H9 (cell line): ENCODE results near the gene FTO. TPM values are rescaled to one million over a fixed set of nuclear protein-coding genes. Genes with fewer than 3 reads are reported as not detected.

ENCODE experiments used
- DNase-seq: peaks from one replicate; pipeline ENCODE4 v3.0.0-alpha.2; 2017
- H2AFZ ChIP-seq: one replicate; pipeline ENCODE4 v1.6.1; 2013; ENCODE audit warnings: mild to moderate bottlenecking, low read length, control low read depth, moderate library complexity
- H2AK5ac ChIP-seq: 2 replicates; pipeline ENCODE4 v1.6.1; 2013; ENCODE audit warnings: low read length, control low read depth, mixed read lengths; ENCODE audit not compliant: insufficient read length
- H2BK120ac ChIP-seq: one replicate; pipeline ENCODE4 v1.6.1; 2013; ENCODE audit warnings: low read depth, mild to moderate bottlenecking, low read length, control low read depth, inconsistent platforms; ENCODE audit not compliant: poor library complexity, severe bottlenecking
- H2BK12ac ChIP-seq: 2 replicates; pipeline ENCODE4 v1.6.1; 2013; ENCODE audit warnings: low read length, control low read depth, mixed read lengths, low read depth; ENCODE audit not compliant: insufficient read length
- H2BK15ac ChIP-seq: 2 replicates; pipeline ENCODE4 v1.6.1; 2013; ENCODE audit warnings: low read depth, low read length, control low read depth
- H2BK20ac ChIP-seq: one replicate; pipeline ENCODE4 v1.6.1; 2013; ENCODE audit warnings: low read depth, mild to moderate bottlenecking, low read length, control low read depth, inconsistent platforms; ENCODE audit not compliant: poor library complexity, severe bottlenecking
- H2BK5ac ChIP-seq: 2 replicates; pipeline ENCODE4 v1.6.1; 2013; ENCODE audit warnings: low read length, control low read depth, mixed read lengths; ENCODE audit not compliant: insufficient read length
- H3K14ac ChIP-seq: 2 replicates; pipeline ENCODE4 v1.6.1; 2013; ENCODE audit warnings: low read length, control low read depth; ENCODE audit not compliant: insufficient read depth
- H3K18ac ChIP-seq: 2 replicates; pipeline ENCODE4 v1.6.1; 2013; ENCODE audit warnings: low read depth, mild to moderate bottlenecking, mixed read lengths, low read length, control low read depth; ENCODE audit not compliant: insufficient read length
- H3K23ac ChIP-seq: 2 replicates; pipeline ENCODE4 v1.6.1; 2013; ENCODE audit warnings: low read length, control low read depth, mixed read lengths, low read depth; ENCODE audit not compliant: insufficient read length
- H3K23me2 ChIP-seq: 2 replicates; pipeline ENCODE4 v1.6.1; 2013; ENCODE audit warnings: low read depth, mild to moderate bottlenecking, mixed read lengths, low read length, control low read depth; ENCODE audit not compliant: insufficient read length, poor library complexity, severe bottlenecking
- H3K27ac ChIP-seq: 2 replicates; pipeline ENCODE4 v1.5.1; 2013; ENCODE audit warnings: low read length, control low read depth, mixed read lengths, low read depth; ENCODE audit not compliant: insufficient read length
- H3K27me3 ChIP-seq: 2 replicates; pipeline ENCODE4 v1.6.1; 2013; ENCODE audit warnings: low read length, control low read depth, inconsistent platforms; ENCODE audit not compliant: insufficient read depth
- H3K4ac ChIP-seq: 2 replicates; pipeline ENCODE4 v1.6.1; 2013; ENCODE audit warnings: low read depth, mild to moderate bottlenecking, control low read depth, inconsistent platforms, low read length, moderate library complexity
- H3K4me1 ChIP-seq: 2 replicates; pipeline ENCODE4 v1.6.1; 2013; ENCODE audit warnings: low read length, control low read depth, inconsistent platforms; ENCODE audit not compliant: insufficient read depth
- H3K4me2 ChIP-seq: 2 replicates; pipeline ENCODE4 v1.6.1; 2013; ENCODE audit warnings: low read length, control low read depth, mixed read lengths; ENCODE audit not compliant: insufficient read length, insufficient read depth
- H3K56ac ChIP-seq: 2 replicates; pipeline ENCODE4 v1.6.1; 2013; ENCODE audit warnings: low read depth, mild to moderate bottlenecking, mixed read lengths, low read length, control low read depth; ENCODE audit not compliant: insufficient read length
- H3K79me1 ChIP-seq: 2 replicates; pipeline ENCODE4 v1.6.1; 2013; ENCODE audit warnings: low read depth, mild to moderate bottlenecking, moderate library complexity, low read length, control low read depth, inconsistent platforms; ENCODE audit not compliant: insufficient read depth, poor library complexity, severe bottlenecking
- H3K79me2 ChIP-seq: 2 replicates; pipeline ENCODE4 v1.6.1; 2013; ENCODE audit warnings: low read length, control low read depth, inconsistent platforms; ENCODE audit not compliant: insufficient read depth
- H3K9ac ChIP-seq: 2 replicates; pipeline ENCODE4 v1.6.1; 2013; ENCODE audit warnings: low read length, control low read depth, mixed read lengths; ENCODE audit not compliant: insufficient read length; ENCODE audit errors: extremely low read depth
- H3K9me3 ChIP-seq: one replicate; pipeline ENCODE4 v1.6.1; 2013; ENCODE audit warnings: low read depth, low read length, inconsistent platforms; ENCODE audit not compliant: control insufficient read depth
- H3T11ph ChIP-seq: one replicate; pipeline ENCODE4 v1.6.1; 2013; ENCODE audit warnings: mild to moderate bottlenecking, low read length, control low read depth, inconsistent platforms
- H4K20me1 ChIP-seq: one replicate; pipeline ENCODE4 v1.6.1; 2013; ENCODE audit not compliant: control insufficient read depth, insufficient read length, insufficient read depth
- H4K5ac ChIP-seq: 2 replicates; pipeline ENCODE4 v1.6.1; 2013; ENCODE audit warnings: low read depth, mild to moderate bottlenecking, mixed read lengths, low read length, control low read depth; ENCODE audit not compliant: insufficient read length
- H4K8ac ChIP-seq: replicated peaks from 2 replicates; pipeline ENCODE4 v1.6.1; 2013; ENCODE audit warnings: low read length, control low read depth, mixed read lengths, low read depth; ENCODE audit not compliant: insufficient read length
- H4K91ac ChIP-seq: 2 replicates; pipeline ENCODE4 v1.6.1; 2013; ENCODE audit warnings: low read depth, mild to moderate bottlenecking, moderate library complexity, mixed read lengths, low read length, control low read depth; ENCODE audit not compliant: insufficient read length
- H3K27ac Mint-ChIP-seq, 3 experiments: 2 replicates in 2 of 3; 3 replicates in 1 of 3; pipeline ENCODE4 v1.8.0; 2020 to 2021; ENCODE audit warnings: mixed read lengths in 3 of 3, mild to moderate bottlenecking in 1 of 3, moderate library complexity in 1 of 3
- H3K27me3 Mint-ChIP-seq: 2 replicates; pipeline ENCODE4 v1.8.0; 2021; ENCODE audit warnings: low read depth, mild to moderate bottlenecking, moderate library complexity, mixed read lengths
- H3K36me3 Mint-ChIP-seq, 3 experiments: 2 replicates in 2 of 3; 3 replicates in 1 of 3; pipeline ENCODE4 v1.8.0; 2020 to 2021; ENCODE audit warnings: low read depth in 3 of 3, mixed read lengths in 3 of 3; ENCODE audit not compliant: insufficient read depth in 1 of 3
- H3K4me1 Mint-ChIP-seq, 2 experiments: 2 replicates each; pipeline ENCODE4 v1.8.0; 2020; ENCODE audit warnings: mixed read lengths in 2 of 2
- H3K4me3 Mint-ChIP-seq, 2 experiments: 2 replicates in 1 of 2; 3 replicates in 1 of 2; pipeline ENCODE4 v1.8.0; 2020 to 2021; ENCODE audit warnings: mild to moderate bottlenecking in 2 of 2, mixed read lengths in 2 of 2, moderate library complexity in 1 of 2
- H3K9me3 Mint-ChIP-seq, 2 experiments: 2 replicates in 1 of 2; 3 replicates in 1 of 2; pipeline ENCODE4 v1.8.0; 2020; ENCODE audit warnings: mild to moderate bottlenecking in 2 of 2, mixed read lengths in 2 of 2, moderate library complexity in 1 of 2
- WGBS: extraction: QIAGEN DNeasy Blood & Tissue Kit; methylation state at CpG from one replicate; pipeline ENCODE4 v1.1.7; 2013; ENCODE audit warnings: missing lambda C conversion rate, low lambda C conversion rate, mixed read lengths; ENCODE audit not compliant: insufficient read length; ENCODE audit errors: extremely low coverage; 5-methylcytosine and 5-hydroxymethylcytosine counted together
- total RNA-seq: library from RNA; stranded (reverse); gene quantifications from 2 replicates; pipeline ENCODE4 v1.2.1, GENCODE V29; 2021
- TF ChIP-seq, protein P1 (sequence below): fragments of 200-600 bp; sonication (generic); conservative IDR thresholded peaks from 3 replicates; pipeline ENCODE4 v1.8.0; 2021; ENCODE audit warnings: antibody characterized with exemption, mild to moderate bottlenecking

Gene FTO
- total RNA-seq, 1 experiment from 2014 or later: 67.9 TPM

DNA sequence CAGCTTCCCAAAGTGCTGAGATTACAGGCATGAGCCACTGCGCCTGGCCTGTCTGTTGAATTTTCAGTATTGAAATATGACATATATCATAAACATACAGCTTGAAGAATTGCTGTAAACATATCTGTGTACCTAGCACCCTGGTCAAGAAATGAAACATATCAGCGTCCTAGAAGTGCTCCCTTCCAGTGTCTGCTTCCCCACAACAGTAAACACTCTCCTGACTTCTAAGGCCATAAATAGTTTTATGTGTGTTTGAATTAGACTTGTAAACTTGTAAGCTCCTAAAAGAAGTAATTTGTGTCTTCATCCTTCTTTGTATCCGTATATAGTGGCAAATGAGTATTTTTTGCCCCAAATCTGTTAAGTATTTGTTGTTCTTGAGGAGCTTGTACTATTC is 132.2 kb downstream of the FTO start:
- no peaks in the 10 kb centered on the region; a peak in 1 of 7 replicates for H3K36me3 Mint-ChIP-seq
- no peaks in the 10 kb centered on the region for H3K9me3 ChIP-seq
- WGBS: no CpG with 5 or more reads among the region's 3 CpGs

More for the DNA sequence above, 132.2 kb downstream of the FTO start:
- H3K9me3 Mint-ChIP-seq: no peaks in the 10 kb centered on the region
- no peaks in the 10 kb centered on the region for H3K4me1 ChIP-seq
- H3K27me3 ChIP-seq: no peaks in the 10 kb centered on the region
- H3K27ac Mint-ChIP-seq: no peak overlapping the region
- no peak overlapping the region for H4K5ac ChIP-seq
- H2BK5ac ChIP-seq: no peak overlapping the region
- no peak overlapping the region for H2BK15ac ChIP-seq
- H3K23me2 ChIP-seq: no peaks in the 10 kb centered on the region
- H3K4me3 Mint-ChIP-seq: no peak overlapping the region
- H3K4ac ChIP-seq: no peak overlapping the region
- TF ChIP-seq, protein P1, sequence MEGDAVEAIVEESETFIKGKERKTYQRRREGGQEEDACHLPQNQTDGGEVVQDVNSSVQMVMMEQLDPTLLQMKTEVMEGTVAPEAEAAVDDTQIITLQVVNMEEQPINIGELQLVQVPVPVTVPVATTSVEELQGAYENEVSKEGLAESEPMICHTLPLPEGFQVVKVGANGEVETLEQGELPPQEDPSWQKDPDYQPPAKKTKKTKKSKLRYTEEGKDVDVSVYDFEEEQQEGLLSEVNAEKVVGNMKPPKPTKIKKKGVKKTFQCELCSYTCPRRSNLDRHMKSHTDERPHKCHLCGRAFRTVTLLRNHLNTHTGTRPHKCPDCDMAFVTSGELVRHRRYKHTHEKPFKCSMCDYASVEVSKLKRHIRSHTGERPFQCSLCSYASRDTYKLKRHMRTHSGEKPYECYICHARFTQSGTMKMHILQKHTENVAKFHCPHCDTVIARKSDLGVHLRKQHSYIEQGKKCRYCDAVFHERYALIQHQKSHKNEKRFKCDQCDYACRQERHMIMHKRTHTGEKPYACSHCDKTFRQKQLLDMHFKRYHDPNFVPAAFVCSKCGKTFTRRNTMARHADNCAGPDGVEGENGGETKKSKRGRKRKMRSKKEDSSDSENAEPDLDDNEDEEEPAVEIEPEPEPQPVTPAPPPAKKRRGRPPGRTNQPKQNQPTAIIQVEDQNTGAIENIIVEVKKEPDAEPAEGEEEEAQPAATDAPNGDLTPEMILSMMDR: no peak
- H3K56ac ChIP-seq: no peak overlapping the region
- no peaks in the 10 kb centered on the region for H3K79me1 ChIP-seq
- no peak overlapping the region for H3K18ac ChIP-seq
- H3K27me3 Mint-ChIP-seq: no peaks in the 10 kb centered on the region
- no peak overlapping the region for H4K91ac ChIP-seq
- H3K14ac ChIP-seq: no peak overlapping the region
- DNase-seq: no peak
- no peak overlapping the region for H4K8ac ChIP-seq
- no peak overlapping the region for H2AFZ ChIP-seq
- no peak overlapping the region for H2BK12ac ChIP-seq
- H3K23ac ChIP-seq: no peak overlapping the region
- H2BK20ac ChIP-seq: no peak overlapping the region
- no peak overlapping the region for H3K27ac ChIP-seq
- H3K4me1 Mint-ChIP-seq: peaks cover 4 to 5% of the 10 kb centered on the region in 2 experiments; a peak in 2 of 4 replicates
- no peaks in the 10 kb centered on the region for H4K20me1 ChIP-seq
- H2BK120ac ChIP-seq: no peak overlapping the region
- no peak overlapping the region for H3T11ph ChIP-seq
- H2AK5ac ChIP-seq: no peak overlapping the region
- H3K79me2 ChIP-seq: no peaks in the 10 kb centered on the region
- no peak overlapping the region for H3K9ac ChIP-seq
- no peak overlapping the region for H3K4me2 ChIP-seq
